Breast epithelium (tissue), 3 donors: ENCODE measurements around the gene TTLL3.
"Not testable (repeated sequence)": the region's sequence is repeated elsewhere in the genome, so short reads cannot be mapped to it uniquely, and the experiment has no call there.

Experiments used
- CTCF ChIP-seq, 3 donors: fragments of 450-650 bp; IDR thresholded peaks; one replicate each; pipeline ENCODE4 v1.5.1; 2016 to 2017; ENCODE audit warnings: antibody characterized with exemption in 3 of 3, mild to moderate bottlenecking in 3 of 3, moderate library complexity in 3 of 3
- POLR2A ChIP-seq: fragments of 450-650 bp; IDR thresholded peaks from one replicate; pipeline ENCODE4 v1.6.1; 2016; ENCODE audit warnings: antibody characterized with exemption, mild to moderate bottlenecking, moderate library complexity
- POLR2AphosphoS5 ChIP-seq, 3 donors: sonication (generic); formaldehyde crosslinking; IDR thresholded peaks; one replicate each; pipeline ENCODE4 v1.6.1; 2017; ENCODE audit warnings: antibody characterized with exemption in 3 of 3

- not testable (repeated sequence) for TF ChIP-seq POLR2AphosphoS5 (IDR thresholded peaks at IDR 0.05); CTCF (IDR thresholded peaks at IDR 0.05); POLR2A
Measured at GRCh38 chr3:9847870-9848269, 37.8 kb downstream of the TTLL3 start.
